CD4-positive, alpha-beta T cell treated with Interleukin-10 for 1 hour (primary cell): ENCODE results near the gene CNGA3.

Experiments used
- DNase-seq: peaks from one replicate; pipeline ENCODE4 v3.0.0-alpha.2; 2020

The CNGA3 gene

DNA sequence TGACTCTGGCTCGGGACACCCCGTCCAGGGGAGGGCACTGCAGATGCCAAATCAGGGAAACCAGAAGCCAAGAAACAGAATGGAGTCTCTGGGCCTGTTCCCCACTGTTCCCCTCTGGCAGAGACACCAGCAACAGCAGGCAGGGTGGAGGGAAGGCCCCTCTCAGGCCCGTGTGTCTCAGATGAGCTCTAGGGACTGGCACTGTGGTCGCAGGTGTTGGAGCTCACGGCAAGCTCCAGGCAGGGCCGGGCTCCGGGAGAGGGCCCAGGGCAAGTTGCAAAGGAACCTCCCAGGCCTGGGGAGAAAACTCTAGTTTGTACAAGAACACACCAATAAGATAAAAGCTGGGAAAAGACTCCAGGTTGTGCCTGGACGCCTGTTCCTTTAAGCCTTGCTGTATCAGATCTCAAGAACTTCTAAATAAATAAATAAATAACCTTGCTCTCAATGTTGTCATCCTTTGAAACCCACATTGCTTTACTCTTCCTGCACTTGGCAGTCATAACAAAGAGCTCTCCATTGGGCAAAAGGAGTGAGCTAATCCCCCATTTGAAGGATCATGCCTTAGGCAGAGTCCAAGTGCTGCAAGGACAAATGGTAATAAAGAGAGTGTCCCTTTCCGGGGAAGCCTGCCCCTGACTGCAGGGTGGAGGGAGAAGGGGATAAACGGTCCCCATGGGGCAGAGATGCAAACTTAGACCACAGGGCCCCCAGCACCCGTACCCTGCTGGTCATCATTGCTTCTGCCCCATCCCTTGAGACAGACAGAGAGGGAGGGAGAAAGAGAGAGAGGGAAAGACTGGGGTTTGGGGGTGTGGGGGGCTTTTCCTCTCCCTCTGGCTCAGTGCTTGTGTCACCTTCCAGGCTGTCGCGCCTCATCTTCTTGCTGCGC lies 33.3 kb downstream of the CNGA3 start:
- no peak for DNase-seq

DNA sequence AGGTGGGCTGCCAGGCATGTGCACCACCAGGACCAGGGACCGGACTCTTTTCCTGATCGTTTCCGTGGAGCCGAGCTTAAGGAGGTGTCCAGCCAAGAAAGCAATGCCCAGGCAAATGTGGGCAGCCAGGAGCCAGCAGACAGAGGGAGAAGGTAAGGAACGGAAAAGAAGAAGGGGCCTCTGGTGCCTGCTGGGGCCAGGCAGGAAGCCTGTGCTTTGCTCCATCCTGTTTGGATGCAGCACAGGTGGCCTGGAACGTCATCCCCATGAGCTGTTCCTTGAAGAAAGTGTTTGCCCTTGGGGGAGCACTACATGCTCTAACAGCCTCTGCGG lies 33.9 kb downstream of the CNGA3 start:
- no peak for DNase-seq

DNA sequence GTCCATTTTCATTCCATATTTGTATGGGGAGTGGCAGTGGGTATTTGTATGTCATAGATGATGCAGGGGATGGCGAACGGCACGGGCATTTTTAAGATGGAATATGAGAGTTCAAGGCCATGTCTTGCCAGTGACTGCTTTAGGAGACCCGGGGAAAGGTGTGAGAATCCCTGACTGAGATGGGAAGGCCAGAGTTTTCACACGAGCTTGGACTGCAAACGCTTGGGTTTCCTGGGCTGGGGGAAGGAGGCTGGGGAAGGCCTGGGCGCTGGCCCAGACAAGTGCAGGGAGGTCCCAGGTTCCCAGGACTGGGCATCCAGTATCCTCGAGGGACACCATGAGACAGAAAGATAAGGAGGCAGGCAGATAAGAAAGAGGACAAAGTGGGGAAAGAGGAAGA lies 35.2 kb downstream of the CNGA3 start:
- DNase-seq: no peak

DNA sequence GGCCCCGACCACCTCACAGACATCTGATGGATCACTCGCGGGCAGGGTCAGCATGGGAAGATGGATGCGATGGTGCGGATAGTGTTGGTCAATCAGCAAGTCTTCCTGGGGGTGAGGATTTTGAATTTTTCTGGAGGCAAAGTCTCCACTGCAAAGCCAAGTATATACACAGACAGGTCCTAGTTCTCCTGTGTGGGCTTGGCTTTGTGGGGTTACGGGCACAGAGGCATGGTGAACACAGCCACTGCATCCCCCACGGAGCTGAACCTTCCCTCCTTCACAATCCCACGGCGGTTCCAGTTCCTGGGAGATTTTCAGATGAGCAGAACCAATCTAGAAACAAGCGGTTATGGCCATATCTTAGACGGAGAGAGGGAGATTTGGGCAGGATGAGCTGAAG lies 35.8 kb downstream of the CNGA3 start:
- no peak for DNase-seq

DNA sequence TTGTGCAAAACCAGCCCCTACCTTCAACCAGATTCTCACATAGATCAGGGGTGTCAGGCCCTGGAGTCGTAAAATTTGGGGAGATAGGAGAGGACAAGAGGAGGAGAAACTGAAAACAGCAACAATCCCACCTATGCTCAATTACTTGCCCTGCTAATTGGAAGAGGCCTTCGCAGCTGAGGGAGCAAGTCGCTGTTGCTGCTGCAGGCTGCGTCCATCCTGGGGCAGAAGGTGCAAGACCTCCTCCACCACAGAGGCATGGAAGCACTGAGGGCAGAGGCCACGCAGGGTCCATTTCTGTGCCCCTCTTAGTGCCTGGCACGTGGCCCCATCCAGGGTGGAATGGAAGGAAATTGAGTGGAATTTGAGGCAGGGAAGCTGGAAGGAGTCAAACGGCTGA lies 36.5 kb downstream of the CNGA3 start:
- DNase-seq: no peak

DNA sequence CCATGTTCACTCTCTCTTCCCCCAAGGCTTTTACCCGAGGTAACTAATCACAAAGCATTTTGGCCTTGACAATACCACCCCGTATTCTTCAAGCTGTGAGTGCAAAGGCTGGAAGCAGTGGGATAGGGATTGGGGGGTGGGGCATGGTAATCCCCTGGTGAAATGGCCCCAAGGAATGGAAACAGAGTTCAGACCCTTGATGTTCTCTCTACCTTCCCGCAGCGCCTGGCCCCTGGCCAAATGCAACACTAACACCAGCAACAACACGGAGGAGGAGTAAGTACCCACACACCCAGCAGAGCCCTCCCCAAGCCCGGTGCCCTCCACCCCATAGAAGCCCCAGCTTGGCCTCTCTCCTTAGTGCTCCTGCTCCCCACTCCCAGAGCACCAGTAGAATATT lies 36.9 kb downstream of the CNGA3 start:
- DNase-seq: no peak

DNA sequence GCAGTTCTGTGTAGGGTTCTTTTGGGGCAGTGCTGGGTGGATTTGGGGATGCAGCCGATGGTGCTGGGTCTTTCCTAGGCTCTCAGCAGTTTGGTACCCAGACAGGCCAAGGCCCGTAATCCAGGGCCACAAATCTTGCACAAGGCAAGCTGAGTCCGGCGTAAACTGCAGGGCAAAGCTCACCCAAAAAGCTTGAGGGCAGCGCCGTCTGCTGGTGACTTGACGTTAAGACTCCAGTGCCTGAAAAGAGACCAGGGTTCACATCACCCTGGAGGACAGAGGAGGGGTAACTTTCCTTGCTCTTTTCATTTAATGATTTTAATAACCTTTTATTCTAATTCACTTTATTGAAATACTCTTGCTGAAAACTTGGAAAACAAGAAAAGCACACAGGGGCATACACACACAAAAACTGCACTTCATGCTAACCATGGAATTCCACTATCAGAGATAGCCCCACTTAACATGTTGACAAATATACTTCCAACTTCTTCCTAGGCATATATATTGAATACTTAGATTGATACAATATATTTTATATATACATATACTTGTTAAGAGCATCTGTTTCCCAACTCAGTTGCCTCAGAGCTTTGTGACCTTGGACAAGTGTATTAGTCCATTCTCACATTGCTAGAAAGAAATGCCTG lies 38.9 kb downstream of the CNGA3 start:
- peak; percentile 71 for DNase-seq

DNA sequence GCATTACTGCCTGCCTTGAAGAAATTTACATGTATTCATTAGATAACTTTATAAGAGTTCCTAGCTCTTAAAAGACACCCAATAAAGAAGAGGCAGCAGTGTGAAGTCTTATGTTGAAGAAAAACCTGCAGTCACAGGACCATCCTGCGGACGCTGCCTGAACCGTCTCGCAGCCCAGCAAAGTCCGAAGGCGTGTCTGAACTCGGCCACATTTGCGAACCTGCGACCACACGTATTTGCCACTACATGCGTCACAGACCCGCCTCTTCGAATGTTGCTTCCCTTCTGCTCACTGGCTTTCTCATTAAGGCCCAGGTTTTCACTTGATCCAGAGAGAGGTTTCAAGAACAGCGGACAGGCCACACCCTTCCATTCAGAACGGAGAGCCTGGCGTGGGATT lies 41.2 kb downstream of the CNGA3 start:
- no peak for DNase-seq

DNA sequence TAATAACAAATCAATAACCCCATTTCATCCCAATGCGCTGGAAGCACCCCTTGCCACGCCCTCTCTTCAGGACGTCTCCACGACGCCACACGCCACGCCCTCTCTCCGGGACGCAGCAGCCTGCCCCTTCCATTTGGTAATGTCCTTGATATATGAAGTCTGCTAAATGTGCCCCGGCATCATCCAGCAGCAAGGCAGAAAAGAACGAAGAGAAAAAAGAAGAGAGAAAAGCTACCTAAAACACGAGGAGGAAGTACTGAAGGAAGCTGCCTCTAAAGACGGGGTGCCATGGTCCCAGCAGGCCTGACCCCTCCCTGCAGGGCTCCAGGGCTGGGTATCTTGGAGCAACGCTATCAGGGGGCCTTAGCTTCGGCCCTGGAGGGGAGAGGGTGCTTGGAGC lies 41.8 kb downstream of the CNGA3 start:
- no peak for DNase-seq

DNA sequence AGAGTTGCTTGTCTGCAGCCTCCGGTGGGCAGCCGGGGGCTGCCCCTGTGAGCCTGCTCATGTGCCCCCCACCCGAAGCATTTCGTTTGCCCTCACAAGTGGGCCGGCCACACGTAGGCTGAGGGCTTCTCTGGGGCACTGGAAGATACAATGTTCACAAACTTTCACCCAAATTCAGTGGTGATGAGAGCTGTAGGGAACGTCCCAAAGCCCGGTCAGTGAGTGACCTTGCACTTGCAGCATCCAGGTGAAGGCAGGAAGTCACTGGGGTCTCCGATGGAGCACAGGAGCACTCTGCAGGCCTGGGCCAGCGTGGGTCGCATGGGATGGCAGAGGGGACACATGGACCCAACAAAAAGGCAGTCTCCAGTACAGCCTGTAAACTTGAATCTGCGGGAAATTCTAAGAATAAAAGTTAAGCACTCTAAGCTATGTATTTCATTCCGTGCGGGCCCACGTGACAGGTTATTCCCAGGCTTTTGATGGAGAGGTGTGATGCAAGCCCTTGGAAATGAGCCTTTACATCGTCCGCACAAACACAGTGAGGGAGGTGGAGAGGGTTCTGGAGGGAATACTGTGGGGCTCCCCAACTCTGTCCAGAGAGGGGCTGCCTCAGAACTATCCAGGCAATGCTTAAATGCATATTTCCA lies 42.5 kb downstream of the CNGA3 start:
- DNase-seq: no peak

DNA sequence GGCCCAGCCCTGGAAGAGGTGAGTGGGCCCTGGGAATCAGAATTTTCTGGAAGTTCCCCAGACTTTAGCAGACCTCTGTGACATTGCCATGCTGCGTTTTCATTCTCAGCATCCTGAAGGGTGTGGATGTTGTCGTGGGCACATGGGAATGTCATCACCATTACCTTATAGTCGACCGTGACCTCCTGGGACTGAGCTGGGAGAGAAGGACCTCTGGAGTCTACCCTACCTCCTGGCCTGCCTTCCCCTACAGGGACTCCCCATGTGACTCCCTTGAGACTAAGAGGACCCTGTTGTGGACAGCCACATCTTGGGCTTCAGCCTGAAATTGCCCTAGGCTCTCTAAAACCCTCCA lies 43.0 kb downstream of the CNGA3 start:
- DNase-seq: no peak

DNA sequence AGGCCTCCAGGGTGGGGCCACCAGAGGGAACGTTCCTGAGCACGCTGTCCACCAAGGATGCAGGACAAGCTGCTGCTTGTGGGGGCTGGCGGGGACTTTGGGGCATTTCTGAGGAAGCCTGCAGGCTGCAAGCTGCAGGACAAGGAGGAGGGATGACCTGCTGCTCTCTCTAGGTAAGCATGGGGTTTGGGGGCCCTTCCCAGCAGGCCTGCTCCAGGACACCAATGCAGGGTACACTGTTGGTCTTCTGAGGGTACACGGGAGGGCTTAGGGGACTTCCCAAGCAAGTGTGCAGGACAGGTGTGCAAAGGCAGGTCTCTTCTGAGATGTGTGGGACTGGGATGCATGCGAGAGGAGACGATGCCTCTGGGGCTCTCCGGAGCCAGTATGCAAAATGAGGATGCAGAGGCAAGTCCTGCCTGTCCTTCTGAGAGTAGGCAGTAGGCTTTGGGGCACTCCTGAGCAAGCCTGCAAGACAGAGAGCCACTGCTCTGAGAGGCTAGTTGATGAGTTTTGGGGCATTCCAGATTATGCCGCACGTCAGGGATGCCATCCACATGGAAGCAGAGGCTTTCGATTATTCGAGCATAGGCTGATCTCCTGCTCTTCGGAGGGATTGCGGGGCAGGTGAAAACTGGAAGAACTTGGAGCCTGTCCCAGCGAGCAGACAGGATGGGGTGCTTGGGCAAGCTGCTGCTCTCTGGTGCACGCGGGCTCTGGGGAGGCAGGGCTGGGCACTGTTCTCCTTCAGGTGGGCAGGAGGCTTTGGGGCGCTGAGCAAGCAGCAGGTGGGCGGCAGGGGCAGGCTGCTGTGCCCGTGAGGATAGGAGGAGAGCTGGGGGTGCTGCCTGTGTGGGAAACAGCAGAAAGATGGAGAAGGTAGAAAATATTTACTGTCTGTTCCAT lies 44.6 kb downstream of the CNGA3 start:
- no peak for DNase-seq

DNA sequence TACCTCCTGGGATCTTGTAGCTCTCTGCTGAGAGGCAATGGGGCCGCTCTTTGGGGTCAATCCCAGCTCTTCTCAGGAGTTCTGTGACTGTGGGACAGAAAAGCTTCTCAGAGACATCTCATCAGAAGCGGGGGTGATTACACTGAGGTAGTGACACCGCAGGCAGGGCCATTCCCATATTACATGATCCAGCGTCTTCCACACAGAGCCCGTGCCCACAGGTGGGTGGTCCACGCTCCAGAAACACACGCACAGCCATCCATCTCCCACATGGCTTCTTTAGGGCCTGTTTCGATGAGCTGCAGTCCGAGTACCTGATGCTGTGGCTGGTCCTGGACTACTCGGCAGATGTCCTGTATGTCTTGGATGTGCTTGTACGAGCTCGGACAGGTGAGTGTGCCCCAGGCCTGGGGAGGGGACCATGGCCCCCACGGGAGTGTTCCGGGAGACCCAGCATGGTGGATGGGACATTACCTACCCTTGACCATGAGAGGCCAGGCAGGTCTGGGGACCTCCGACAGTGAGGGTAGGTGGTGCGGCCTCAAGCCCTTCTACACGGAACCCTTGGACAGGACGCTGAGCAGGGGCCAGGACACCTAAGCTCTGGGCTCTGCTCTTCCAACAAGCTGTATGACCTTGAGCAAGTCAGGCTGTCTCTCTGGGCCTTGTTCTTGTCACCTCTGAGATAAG lies 45.5 kb downstream of the CNGA3 start:
- DNase-seq: no peak

DNA sequence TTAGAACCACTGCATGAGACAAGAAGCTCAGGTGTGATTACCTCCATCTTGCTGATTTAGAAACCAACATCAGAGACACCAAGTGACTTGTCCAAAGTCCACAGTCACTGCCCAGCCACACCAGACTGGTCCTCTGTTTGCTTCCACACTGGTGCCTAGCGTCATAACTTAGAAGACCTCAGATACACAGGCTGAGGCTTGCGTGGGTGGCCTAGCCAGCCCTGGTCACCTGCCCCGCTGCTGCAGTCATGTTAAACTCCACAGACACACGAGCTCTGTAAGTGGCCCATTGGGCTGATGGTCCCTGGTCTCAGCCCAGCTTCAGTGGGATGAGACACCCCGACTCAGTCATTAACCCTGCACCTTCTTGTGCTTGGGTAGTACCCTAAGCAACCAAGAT lies 47.1 kb downstream of the CNGA3 start:
- DNase-seq: no peak

DNA sequence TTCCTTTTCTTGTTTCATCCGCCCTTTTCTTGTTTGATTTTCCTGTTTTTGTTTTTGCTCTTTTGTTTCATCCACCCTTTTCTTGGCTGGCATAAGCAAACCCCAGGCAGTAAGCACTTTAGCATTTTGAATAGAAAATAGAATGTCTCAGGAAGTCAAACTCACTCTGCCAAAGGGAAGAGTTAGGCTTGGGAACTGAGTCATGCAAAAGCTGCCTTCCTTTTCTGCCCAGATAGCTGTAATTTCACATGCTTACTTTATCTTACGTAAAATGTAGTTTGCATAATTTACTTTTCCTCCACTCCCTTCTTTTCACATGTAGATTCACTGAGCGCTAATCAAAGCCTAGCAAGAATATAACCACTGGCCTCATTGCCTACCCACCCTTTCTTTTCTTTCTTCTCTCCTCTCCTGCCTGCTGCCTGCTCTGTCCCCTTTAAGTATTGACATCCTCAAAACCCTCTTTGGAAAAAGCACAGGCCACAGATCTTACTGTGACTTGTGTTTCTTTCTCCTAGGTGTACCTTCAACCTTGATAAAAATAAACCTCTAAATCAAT lies 48.4 kb downstream of the CNGA3 start:
- no peak for DNase-seq

DNA sequence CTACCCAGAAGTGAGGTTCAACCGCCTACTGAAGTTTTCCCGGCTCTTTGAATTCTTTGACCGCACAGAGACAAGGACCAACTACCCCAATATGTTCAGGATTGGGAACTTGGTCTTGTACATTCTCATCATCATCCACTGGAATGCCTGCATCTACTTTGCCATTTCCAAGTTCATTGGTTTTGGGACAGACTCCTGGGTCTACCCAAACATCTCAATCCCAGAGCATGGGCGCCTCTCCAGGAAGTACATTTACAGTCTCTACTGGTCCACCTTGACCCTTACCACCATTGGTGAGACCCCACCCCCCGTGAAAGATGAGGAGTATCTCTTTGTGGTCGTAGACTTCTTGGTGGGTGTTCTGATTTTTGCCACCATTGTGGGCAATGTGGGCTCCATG lies 49.7 kb downstream of the CNGA3 start:
- DNase-seq: no peak

DNA sequence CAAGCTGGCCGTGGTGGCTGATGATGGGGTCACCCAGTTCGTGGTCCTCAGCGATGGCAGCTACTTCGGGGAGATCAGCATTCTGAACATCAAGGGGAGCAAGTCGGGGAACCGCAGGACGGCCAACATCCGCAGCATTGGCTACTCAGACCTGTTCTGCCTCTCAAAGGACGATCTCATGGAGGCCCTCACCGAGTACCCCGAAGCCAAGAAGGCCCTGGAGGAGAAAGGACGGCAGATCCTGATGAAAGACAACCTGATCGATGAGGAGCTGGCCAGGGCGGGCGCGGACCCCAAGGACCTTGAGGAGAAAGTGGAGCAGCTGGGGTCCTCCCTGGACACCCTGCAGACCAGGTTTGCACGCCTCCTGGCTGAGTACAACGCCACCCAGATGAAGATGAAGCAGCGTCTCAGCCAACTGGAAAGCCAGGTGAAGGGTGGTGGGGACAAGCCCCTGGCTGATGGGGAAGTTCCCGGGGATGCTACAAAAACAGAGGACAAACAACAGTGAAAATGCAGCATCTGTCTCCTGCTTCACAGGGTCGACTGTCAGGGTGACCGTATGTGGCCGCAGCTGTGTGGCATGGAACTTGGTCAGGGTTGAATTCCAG lies 50.6 kb downstream of the CNGA3 start:
- no peak for DNase-seq

DNA sequence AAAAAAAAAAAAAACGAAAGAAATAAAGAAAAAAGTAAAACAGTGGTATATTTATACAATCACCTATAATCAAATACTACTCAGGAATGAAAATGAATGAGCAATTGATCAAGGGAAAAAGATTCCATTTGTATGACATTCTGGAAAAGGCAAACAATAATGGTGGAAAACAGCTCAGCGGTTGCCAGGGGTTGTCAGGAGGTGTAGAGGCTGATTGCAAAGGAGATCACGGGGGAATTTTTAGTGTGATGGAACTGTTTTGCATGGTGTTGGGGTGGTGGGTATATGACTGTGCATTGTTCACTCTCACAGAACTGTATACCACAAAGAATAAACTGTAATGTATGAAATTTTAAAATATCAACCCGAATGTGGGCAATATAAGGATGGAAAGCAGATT lies 52.9 kb downstream of the CNGA3 start:
- DNase-seq: no peak

DNA sequence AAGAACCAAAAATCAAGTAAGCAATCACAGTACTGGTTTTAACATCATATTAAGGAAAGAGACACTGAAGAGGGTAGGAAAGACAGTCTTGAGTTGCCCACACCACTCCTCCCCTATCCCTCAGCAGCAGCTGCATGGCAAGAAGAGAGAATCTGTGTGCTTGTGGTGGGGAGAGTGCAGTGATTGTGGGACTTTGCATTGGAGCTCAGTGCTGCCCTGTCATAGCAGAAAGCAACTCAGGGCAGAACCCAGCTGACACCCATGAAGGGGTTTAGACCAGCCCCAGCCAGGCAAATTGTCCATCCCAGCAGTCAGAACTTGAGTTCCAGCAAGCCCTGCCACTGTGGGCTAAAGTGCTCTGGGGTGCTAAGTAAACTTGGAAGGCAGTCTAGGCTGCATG lies 57.6 kb downstream of the CNGA3 start:
- DNase-seq: no peak

DNA sequence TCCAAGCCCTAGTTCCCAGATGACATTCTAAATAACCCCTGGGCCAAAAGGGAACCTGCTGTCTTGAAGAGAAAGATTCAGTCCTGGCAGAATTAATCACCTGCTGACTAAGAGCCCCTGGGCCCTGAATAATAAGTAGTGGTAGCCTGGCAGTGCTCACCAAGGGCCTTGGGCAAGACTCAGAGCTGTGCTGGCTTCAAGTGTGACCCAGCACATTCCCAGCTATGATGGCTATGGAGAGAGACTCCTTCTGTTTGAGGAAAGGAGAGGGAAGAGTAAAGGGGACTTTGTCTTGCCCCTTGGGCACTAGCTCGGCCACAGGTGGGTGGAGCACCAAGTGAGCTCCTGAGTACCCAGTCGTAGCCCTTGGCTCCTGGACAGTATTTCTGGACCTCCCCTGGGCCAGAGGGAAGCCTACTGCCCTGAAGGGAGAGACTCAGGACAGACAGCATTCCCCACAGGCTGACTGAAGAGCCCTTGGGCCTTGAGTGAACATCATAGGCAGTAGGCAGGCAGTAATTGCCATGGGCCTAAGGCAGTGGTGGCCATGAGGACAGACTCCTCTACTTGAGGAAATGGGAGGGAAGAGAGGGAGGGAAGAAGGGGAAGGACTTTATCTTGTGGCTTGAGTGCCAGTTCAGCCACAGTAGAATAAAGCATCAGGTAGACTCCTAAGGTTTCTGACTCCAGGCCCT lies 58.4 kb downstream of the CNGA3 start:
- no peak for DNase-seq

DNA sequence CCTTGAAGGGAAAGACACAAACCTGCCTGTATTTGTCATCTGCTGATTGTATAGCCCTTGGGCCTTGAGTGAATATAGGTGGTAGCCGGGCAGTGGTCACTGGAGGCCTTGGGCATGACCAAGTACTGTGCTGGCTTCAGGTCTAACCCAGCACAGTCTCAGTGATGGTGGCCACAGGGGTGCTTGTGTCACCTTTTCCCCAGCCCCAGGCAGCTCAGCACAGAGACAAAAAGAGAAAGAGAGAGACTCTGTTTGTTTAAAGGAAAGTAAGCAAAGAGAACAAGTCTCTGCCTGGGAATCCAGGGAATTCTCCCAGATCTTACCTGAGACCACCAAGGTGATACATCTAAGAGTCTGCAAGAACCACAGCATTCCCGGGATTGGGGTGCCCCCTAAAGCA lies 59.0 kb downstream of the CNGA3 start:
- DNase-seq: no peak
